WTC11 (cell line): Measurements from ENCODE around the gene SNCAIP.

Experiments
- RELA ChIP-seq: sonication (generic); formaldehyde crosslinking; IDR thresholded peaks from 2 replicates; pipeline ENCODE4 v1.8.1; 2022; ENCODE audit warnings: missing genetic modification reagents, mild to moderate bottlenecking, borderline replicate concordance
- ZNF423 ChIP-seq: fragments of 250-450 bp; sonication (Bioruptor Pico); IDR thresholded peaks from 2 replicates; pipeline ENCODE4 v2.1.2; 2022; ENCODE audit warnings: mild to moderate bottlenecking, moderate library complexity
- TF ChIP-seq, protein P1 (sequence below): fragments of 200-600 bp; IDR thresholded peaks from 2 replicates; pipeline ENCODE4 v1.8.0; 2022; ENCODE audit warnings: antibody characterized with exemption
- TF ChIP-seq, protein P2 (sequence below): sonication (generic); formaldehyde crosslinking; IDR thresholded peaks from 2 replicates; pipeline ENCODE4 v1.8.0; 2022; ENCODE audit warnings: mild to moderate bottlenecking, missing genetic modification reagents

DNA sequence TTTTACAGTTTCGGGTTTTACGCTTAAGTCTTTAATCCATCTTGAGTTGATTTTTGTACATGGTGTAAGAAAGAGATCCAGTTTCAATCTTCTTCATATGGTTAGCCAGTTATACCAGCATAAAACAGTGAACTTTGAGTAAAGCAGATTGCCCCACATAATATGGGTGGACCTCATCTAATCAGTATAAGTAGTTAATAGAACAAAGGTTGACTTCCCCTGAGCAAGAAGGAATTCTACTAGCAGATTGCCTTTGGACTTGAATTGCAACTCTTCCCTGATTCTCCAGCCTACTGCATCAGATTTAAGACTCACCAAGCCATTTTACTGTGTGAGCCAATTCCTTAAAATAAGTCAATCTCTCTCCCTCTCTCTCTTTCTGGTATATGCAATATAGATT, 173.2 kb downstream of the SNCAIP start:
- TF ChIP-seq, protein P1, sequence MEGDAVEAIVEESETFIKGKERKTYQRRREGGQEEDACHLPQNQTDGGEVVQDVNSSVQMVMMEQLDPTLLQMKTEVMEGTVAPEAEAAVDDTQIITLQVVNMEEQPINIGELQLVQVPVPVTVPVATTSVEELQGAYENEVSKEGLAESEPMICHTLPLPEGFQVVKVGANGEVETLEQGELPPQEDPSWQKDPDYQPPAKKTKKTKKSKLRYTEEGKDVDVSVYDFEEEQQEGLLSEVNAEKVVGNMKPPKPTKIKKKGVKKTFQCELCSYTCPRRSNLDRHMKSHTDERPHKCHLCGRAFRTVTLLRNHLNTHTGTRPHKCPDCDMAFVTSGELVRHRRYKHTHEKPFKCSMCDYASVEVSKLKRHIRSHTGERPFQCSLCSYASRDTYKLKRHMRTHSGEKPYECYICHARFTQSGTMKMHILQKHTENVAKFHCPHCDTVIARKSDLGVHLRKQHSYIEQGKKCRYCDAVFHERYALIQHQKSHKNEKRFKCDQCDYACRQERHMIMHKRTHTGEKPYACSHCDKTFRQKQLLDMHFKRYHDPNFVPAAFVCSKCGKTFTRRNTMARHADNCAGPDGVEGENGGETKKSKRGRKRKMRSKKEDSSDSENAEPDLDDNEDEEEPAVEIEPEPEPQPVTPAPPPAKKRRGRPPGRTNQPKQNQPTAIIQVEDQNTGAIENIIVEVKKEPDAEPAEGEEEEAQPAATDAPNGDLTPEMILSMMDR: no peak
- TF ChIP-seq, protein P2, sequence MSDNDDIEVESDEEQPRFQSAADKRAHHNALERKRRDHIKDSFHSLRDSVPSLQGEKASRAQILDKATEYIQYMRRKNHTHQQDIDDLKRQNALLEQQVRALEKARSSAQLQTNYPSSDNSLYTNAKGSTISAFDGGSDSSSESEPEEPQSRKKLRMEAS (CRISPR knock-in tag): no peak
- no peak for TF ChIP-seq ZNF423 (CRISPR knock-in tag)
- no peak for TF ChIP-seq RELA
